HG02852 (cell line): ENCODE data around the gene PIK3CA.

Experiments used
- ATAC-seq: cut with Tn5 transposase; IDR thresholded peaks from one replicate; pipeline ENCODE4 v1.9.1; 2021; ENCODE audit warnings: mild to moderate bottlenecking, moderate library complexity; ENCODE audit not compliant: unreplicated experiment

Gene PIK3CA

GRCh38 chr3:179156775-179157174 lies 8.6 kb downstream of the PIK3CA start:
- no peak for ATAC-seq

- ATAC-seq, result peak; percentile 80
Measured at GRCh38 chr3:179158336-179159039, 10.3 kb downstream of the PIK3CA start.

GRCh38 chr3:179163503-179163902 lies 15.3 kb downstream of the PIK3CA start:
- ATAC-seq, result no peak

DNA sequence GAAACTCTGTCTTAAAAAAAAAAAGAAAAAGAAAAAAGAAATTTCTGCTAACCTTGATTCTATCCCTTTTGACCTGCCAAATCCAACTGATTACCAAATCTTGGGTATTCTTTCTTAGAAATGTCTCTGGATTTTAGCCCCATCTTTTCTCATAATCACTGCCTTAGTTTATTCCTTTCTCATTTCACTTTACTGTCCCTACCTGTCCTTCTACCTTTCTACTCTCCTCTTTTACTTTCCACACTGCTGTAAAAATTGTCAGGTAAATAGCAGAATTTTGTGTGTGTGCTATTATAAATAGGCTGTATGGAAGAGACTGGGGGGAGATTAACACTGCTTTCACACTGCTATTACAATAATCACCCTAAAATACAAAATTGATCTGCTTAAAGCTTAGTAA lies 16.7 kb downstream of the PIK3CA start:
- ATAC-seq, result no peak

GRCh38 chr3:179166561-179167201 lies 18.5 kb downstream of the PIK3CA start:
- no peak for ATAC-seq

- no peak for ATAC-seq
Measured at GRCh38 chr3:179168918-179169317, 20.8 kb downstream of the PIK3CA start.

- ATAC-seq, result no peak
Measured at GRCh38 chr3:179172546-179172945, 24.4 kb downstream of the PIK3CA start.

GRCh38 chr3:179174316-179174715 lies 26.2 kb downstream of the PIK3CA start:
- peak; percentile 63 for ATAC-seq

DNA sequence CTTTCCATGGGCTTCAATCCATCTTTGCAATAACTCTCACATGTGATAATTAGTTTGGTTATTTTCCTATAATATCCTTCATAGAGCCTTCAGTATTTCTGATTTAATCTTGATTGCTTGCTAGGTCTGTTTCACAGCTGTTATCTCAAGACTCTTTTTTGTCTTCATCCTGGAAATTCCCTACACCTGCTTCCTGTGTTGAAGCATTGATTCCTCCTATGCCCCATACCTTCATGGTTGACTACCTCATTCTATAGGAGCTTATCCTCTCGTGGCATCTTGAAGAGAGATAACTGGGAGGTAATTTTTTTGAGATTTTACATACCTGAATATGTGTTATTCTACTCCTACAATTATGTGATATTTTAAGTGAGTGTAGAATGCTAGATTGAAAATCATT lies 26.7 kb downstream of the PIK3CA start:
- peak; percentile 55 for ATAC-seq

GRCh38 chr3:179175358-179175757 lies 27.2 kb downstream of the PIK3CA start:
- ATAC-seq, result no peak

GRCh38 chr3:179177611-179178010 lies 29.5 kb downstream of the PIK3CA start:
- ATAC-seq, result no peak

DNA sequence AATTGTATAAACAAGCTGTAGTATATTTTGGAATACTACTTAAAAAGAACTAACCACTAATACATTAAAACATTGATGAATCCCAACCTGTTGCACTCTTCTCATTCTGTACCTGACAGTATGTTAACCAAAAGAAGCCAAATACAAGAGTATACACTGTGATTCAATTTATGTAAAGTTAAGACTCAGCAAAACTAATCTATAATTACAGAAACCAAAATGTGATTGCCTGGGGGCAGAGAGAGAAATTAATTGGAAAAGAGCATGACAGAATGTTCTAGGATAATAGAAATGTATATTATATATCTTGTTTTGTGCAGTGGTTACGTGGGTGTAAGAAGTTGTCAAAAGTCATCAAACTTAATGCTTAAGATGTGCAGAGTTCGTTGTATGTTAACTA lies 31.1 kb downstream of the PIK3CA start:
- ATAC-seq, result no peak

DNA sequence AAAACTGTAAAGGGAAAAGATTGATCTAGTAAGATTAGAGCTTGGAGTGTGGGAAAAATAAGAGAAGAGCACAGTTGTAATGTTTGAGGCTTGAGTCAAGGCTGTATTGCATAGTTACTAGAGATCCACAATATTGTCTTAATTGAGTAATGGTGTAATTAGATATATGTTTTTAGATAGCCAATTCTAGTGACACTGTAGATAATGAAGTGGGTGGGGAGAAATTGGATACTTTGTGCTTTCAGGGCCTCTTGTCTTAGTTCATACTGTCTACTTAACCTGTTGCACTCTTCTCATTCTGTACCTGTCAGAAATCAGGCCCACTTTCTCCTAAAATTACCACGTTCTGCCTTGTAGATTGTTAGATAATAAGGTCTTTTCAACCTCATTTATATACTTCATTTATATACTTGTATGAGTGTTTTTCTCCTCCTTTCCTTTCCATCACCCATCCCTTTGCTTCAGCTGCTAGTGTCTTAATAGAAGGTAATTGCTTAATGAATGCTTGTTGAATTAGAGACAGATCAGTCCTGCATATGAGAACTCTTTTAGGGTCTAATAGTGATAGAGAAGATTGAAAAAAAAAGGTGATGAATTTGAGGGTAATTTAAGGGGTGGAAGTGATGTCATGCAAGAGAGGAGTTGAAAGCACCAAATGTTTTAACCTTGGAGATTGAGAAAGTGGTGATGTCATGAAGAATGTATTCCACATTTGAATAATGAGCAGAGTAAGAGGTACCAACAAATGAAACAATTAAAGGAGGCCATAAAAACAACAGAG lies 32.0 kb downstream of the PIK3CA start:
- ATAC-seq, result no peak

DNA sequence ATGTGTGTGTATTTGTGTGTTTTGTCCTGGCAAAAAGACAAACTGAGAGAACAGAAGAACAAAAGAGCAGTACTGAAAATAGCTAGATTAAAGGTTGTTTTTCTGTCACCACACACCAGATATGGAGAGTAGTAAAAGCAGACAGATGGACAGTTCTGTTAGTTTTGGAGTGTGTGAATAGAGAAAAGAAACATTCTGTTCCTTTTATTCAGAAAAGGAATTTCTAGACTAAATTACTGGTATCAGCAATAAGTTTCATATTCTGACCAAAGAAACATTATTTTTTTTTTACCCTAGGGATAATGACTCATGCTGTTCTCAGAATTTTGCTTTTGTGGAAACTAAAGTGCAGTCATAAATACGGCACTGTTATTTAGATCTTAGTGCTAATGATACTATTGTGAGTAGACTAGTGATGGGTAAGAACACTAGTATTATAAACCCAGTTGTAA lies 32.9 kb downstream of the PIK3CA start:
- peak; percentile 63 for ATAC-seq

GRCh38 chr3:179181993-179182551 lies 33.9 kb downstream of the PIK3CA start:
- no peak for ATAC-seq

- no peak for ATAC-seq
Measured at GRCh38 chr3:179182902-179183301, 34.7 kb downstream of the PIK3CA start.

DNA sequence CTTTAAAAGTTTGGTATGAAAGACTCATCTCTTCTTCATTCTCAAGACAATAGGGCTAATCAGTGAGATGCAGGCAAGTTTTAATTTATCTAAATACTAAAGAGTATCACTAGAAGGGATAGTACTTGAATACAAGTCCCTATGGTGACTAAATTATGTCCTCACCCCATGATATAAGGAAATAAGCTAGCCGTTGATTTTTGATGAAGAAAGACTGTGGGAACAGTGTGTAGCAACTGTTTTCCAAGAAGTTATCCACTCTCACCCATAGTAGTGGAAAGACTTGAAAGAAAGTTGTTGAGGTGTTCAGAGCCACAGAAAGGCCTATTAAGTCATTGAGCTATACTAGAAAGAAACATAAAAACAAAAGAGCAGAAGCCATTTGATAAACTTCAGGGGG lies 36.7 kb downstream of the PIK3CA start:
- ATAC-seq, result no peak

DNA sequence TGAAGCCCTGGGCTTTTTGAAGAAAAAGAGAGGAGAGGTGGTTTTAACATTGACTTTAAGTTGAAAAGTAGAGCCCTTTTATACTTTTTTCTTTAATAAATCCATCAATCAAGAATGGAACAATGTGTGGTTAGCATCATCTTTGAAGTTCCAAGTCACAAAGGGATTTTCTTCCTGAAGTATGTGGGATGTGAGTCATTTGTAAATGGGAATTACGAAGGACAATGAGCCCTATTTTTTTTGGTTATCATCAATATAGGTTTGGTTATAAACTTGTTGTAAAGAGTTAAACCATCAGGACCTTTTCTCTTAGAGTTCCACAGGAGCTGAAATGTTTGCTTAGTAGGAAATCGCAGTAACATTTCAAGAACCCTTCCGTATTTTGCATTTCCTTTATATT lies 38.3 kb downstream of the PIK3CA start:
- no peak for ATAC-seq

DNA sequence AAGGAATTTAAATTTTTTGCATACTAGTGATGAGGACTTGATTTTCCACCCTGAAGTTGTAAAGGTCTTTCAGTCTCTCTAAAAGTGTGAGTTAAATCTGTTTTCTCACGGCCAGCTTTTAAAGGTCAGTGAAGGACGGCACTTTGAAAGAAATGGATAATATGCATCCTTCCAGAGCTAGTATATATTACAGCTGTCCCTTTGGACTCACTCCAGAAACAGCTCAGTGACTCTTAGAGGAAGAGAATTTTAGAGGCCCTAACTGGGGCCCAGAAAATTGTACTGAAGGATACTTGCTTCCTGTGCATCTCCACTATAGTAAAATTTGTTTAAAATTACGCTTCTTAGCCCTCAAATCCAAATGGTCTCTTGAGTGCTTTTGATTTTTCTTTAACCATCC lies 41.6 kb downstream of the PIK3CA start:
- no peak for ATAC-seq

DNA sequence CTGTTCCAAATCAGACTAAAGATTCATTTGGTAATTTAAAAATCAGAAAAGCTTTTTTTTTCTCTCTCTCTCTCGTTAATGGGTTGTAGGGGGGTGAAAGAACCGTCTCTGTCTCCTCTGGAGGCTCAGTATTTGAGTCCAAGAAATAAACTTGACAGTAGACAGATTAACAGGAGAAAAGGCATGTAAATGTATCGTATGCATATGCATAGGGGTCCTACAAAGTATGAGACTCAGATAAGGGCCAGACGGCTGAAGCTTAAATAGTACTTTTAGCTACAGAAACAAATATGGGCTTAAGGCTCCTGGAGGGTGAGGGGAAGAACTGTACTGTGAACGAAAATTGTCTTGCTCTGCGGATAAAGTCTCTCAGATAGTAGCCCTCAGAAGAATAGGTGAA lies 42.4 kb downstream of the PIK3CA start:
- ATAC-seq, result no peak

DNA sequence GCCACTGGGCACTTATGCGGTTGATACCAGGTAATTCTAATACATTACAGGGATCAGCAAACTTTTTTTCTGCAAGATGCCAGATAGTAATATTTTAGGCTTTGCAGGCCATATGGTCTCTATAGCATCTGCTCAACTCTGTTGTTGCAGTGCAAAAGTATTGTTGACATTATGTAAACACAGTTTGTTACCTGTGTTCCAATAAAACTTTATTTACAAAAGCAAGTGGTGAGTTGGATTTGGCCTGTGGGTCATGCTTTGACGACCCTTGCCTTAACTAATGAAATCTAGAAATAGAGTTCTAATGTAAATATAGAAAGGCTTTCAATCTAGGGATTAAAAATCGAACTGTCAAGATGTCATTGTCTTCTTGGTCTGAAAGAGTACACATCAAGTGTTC lies 44.4 kb downstream of the PIK3CA start:
- ATAC-seq, result no peak

DNA sequence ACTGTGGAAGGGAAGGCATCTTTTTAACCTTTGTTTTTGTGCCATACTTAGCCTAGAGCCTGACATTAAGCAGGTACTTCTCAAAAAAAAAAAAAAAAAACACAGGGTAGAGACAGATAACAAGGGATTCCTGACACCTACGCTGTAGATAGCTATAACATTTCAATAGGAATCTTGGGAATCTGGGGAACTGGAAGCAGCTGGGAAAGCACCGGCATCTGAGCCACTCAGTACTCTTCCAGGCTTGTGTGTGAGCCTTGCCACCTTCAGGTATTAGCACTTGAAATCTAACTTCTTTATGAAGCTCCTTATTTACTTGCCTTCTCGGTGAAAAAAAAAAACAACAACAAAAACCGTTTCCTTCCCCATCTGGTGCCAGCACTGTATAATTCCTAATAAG lies 46.8 kb downstream of the PIK3CA start:
- ATAC-seq, result no peak
